ENCODE data around the gene TMSB15C.

DNA sequence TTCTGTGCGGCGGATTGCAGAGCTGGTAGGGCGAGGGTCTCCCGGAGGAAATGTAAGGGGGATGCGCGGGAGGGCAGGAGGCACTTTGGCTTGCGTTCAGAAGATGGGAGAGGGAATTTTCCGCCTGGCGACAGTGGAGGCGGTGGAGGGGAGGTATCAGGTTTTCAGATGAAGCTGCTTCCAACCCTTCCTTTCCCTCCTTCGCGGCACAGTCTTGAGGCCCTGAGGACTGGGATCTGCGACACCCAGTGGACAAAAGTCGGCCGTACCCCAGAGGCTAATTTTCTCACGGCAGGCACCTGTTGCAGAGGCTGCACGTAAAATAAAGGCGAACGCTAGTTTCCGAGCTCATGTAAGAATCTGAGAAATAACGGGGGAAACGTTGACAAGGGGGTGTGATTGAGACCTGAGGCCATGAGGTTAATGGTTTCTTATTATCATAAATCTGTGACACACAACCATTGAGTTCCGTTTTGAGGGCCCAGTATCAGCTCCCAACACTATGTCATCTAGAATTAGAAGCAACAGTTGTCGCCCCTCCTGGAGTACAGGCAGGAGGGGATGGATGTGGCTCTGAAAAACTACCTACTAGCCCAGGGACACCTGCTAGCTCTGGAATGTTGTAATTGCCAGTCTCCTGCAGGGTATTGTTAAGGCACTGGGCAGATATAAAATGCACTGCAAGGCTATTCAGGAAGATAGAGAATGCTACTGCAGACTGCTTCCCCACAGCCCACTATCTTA lies 37.4 kb upstream of the TMSB15C start:
- TF ChIP-seq CTCF (IDR thresholded peaks at IDR 0.05 in 2 of 3, conservative IDR thresholded peaks at IDR 0.05 in 1 of 3; ENCODE audit: borderline replicate concordance in 1 of 3, insufficient read depth in 1 of 3, low read depth in 2 of 3, low read length in 2 of 3) (no peak), POLR2A (IDR thresholded peaks at IDR 0.05; ENCODE audit: borderline replicate concordance, extremely low read depth, insufficient read depth, insufficient read length) (no peak), RAD21 (IDR thresholded peaks at IDR 0.05; ENCODE audit: low read depth) (no peak), ELF1 (IDR thresholded peaks at IDR 0.05; ENCODE audit: borderline replicate concordance, low read depth) (no peak), SP1 (IDR thresholded peaks at IDR 0.05; ENCODE audit: low read depth) (no peak), POLR2AphosphoS5 (IDR thresholded peaks at IDR 0.05; ENCODE audit: low read depth, low read length) (no peak), EZH2phosphoT487 (IDR thresholded peaks at IDR 0.05; ENCODE audit: borderline replicate concordance) (no peak), EZH2 (IDR thresholded peaks at IDR 0.05) (no peak), ZNF274 (IDR thresholded peaks at IDR 0.05; ENCODE audit: low read depth, low read length) (no peak), EGR1 (IDR thresholded peaks at IDR 0.05; ENCODE audit: low read depth) (no peak), YY1 (IDR thresholded peaks at IDR 0.05; ENCODE audit: extremely low read depth, insufficient replicate concordance, low read depth, low read length) (no peak)
- TF ChIP-seq, protein P1, sequence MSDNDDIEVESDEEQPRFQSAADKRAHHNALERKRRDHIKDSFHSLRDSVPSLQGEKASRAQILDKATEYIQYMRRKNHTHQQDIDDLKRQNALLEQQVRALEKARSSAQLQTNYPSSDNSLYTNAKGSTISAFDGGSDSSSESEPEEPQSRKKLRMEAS (IDR thresholded peaks at IDR 0.05), result no peak
- TF ChIP-seq, protein P2, sequence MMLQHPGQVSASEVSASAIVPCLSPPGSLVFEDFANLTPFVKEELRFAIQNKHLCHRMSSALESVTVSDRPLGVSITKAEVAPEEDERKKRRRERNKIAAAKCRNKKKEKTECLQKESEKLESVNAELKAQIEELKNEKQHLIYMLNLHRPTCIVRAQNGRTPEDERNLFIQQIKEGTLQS (IDR thresholded peaks at IDR 0.05), result no peak

Data from HCT116 (cell line).